IgD-negative memory B cell (primary cell): ENCODE results near the gene BIRC3. TPM values are rescaled to one million over a fixed set of nuclear protein-coding genes. Genes with fewer than 3 reads are reported as not detected.
A peak's percentile ranks its signal among the peaks of the same experiment; 100 is the strongest.

Experiments
- H3K27ac Mint-ChIP-seq, 3 donors: one replicate each; pipeline ENCODE4 v1.8.0; 2020 to 2022; ENCODE audit warnings: mild to moderate bottlenecking in 3 of 3, mixed read lengths in 3 of 3, moderate library complexity in 1 of 3
- H3K27me3 Mint-ChIP-seq: one replicate; pipeline ENCODE4 v1.8.0; 2021; ENCODE audit warnings: mixed read lengths
- H3K36me3 Mint-ChIP-seq: one replicate; pipeline ENCODE4 v1.8.0; 2020; ENCODE audit warnings: mild to moderate bottlenecking, mixed read lengths
- H3K4me1 Mint-ChIP-seq, 3 donors: one replicate each; pipeline ENCODE4 v1.8.0; 2020 to 2022; ENCODE audit warnings: mixed read lengths in 3 of 3, mild to moderate bottlenecking in 1 of 3
- H3K4me3 Mint-ChIP-seq, 4 donors: one replicate each; pipeline ENCODE4 v1.8.0; 2020 to 2022; ENCODE audit warnings: mild to moderate bottlenecking in 4 of 4, mixed read lengths in 4 of 4, moderate library complexity in 3 of 4
- H3K9me3 Mint-ChIP-seq, 3 donors: one replicate each; pipeline ENCODE4 v1.8.0; 2020 to 2021; ENCODE audit warnings: mixed read lengths in 3 of 3, mild to moderate bottlenecking in 1 of 3
- polyA plus RNA-seq: library from polyadenylated mRNA; unstranded; fragments of 300-500 nt; fragmentation: Illumina TruSeq; gene quantifications from one replicate; pipeline ENCODE4 v1.2.3, GENCODE V29; 2021

BIRC3 gene
- polyA plus RNA-seq, 1 donor from 2014 or later = 158 TPM

DNA sequence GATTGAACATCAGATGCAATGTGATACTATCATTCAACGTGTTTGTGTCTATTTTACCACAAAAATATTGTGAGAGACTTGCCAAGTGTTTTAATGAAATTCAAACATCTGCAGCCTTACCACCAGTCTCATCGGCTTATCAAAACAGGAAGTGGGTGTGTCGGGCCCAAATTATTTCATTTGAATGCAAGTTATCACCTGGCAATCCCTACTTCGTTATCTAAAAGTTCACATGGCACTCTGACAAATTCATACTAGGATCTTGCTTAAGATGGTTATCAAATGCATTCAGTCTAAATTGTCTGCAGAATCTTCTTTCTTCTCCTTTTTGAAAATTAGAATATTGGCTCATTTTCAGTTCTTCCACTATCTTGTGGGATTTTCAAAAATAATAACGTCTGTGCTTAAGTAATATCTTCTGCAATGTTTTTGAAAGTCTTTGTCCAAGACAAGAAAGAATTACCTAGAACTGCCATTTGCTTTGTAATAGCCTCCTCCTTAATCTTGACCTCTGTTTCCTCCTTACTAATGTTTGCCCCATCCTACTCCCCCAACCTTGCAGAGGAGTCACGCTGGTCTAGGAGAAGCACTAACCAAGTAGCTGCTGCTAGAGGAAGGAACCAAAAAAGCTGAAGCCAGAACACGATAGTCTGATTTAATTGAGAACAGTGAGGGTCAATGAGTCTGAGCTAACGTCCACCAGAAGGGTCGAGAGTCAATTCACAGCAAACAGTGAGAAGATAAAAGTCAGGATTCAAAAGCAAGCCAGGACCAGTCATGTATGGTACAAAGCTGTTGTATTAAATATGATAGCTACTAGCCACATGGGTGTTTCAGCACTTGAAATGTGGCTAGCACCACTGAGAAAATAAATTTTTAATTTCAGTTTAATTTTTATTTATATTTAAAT is 10.2 kb upstream of the BIRC3 start:
- Mint-ChIP-seq H3K27ac (peak overlapping the region; percentile 84 to 98 (median 94)), H3K4me1 (peaks cover 29 to 52% (median 36%) of the 10 kb centered on the region in 3 donors), H3K27me3 (no peaks in the 10 kb centered on the region), H3K9me3 (peaks cover 3 to 9% (median 9%) of the 10 kb centered on the region in 3 donors), H3K4me3 (peak overlapping the region; percentile 10 to 83 (median 67)), H3K36me3 (no peaks in the 10 kb centered on the region)

DNA sequence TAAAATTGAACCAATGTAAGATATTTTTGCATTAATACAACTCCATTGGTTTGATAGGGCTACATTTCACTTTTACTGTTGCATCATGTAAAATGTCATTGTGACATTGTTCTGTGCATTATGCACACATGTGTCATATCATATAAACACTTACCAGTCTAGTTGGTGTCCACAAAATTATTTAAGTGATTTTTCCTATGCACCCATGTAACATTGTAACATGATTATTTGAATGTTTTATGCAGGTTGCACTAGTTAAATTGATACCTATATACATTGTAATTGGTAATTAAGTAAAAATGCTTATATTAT is 9.6 kb upstream of the BIRC3 start:
- Mint-ChIP-seq H3K27me3 (no peaks in the 10 kb centered on the region), H3K4me1 (peaks cover 31 to 55% (median 39%) of the 10 kb centered on the region in 3 donors), H3K36me3 (no peaks in the 10 kb centered on the region), H3K9me3 (peaks cover 3 to 9% (median 9%) of the 10 kb centered on the region in 3 donors), H3K27ac (peak overlapping the region in 2 of 3 donors; percentile 84 to 94), H3K4me3 (no peak overlapping the region)

DNA sequence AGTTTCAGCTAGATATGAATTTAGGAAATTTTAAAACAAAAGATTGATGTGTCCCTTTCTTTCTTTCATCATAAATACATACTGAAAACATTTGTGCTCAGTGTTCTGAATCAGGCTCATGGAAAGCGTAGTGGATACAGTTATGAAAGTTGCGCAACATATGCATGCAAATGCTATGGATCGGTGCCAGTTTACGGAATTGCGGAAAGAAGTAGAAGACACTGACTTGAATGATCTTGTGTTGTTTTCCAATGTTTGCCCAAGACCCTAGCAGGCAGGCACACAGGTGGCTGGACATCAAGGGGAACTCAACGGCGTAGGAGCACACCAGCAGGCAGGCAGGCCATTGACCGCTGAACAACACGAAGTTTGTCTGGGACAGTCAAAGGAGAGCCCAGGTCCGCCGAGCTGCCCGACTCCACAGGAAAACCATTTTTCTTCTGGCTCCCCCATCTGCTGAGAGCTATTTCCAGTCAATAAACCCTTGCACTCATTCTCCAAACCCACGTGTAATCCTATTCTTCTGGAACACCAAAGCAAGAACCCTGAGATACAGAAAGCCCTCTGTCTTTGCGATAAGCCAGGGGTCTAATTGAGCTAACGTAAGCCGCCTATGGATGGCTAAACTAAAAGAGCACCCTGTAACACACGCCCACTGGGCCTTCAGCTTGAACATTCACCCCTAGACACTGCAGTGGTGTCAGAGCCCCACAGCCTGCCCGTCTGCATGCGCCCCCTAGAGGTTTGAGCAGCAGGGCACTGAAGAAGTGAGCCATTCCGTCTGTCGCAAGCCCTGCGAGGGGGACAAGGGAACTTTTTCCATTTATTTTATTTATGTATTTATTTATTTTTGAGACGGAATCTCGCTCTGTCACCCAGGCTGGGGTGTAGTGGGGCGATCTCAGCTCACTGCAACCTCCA is 7.4 kb upstream of the BIRC3 start:
- H3K4me1 Mint-ChIP-seq = peaks cover 39 to 53% (median 45%) of the 10 kb centered on the region in 3 donors
- peaks cover 0 to 4% (median 0%) of the 10 kb centered on the region in 3 donors for H3K9me3 Mint-ChIP-seq
- H3K4me3 Mint-ChIP-seq = peak overlapping the region in 1 of 4 donors; percentile 54
- no peak overlapping the region for H3K27ac Mint-ChIP-seq
- H3K36me3 Mint-ChIP-seq = no peaks in the 10 kb centered on the region
- no peaks in the 10 kb centered on the region for H3K27me3 Mint-ChIP-seq

DNA sequence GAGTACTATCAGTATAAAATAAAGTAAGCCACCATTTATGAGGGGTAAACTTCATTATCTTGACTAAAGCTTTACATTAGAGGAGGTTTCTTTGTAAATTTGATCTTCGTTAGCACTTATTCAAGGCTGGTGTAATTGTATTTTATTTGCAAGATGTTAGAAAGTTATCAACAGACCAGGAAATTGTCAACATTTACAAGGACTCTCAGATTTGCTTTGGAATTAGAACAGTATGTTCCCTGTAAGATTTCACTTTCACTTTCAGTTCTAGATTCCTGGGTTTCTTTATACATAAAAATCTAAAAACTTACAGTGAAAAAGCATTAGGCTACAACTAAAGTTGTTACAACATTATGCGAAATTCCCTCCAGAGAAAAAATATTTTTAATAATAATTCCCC is 4.6 kb upstream of the BIRC3 start:
- Mint-ChIP-seq H3K27ac (peak overlapping the region; percentile 90 to 100 (median 100)), H3K4me3 (peak overlapping the region in 1 of 4 donors; percentile 52), H3K4me1 (peaks cover 28 to 47% (median 30%) of the 10 kb centered on the region in 3 donors), H3K36me3 (no peaks in the 10 kb centered on the region), H3K27me3 (no peaks in the 10 kb centered on the region), H3K9me3 (peaks cover 0 to 3% (median 2%) of the 10 kb centered on the region in 3 donors)

DNA sequence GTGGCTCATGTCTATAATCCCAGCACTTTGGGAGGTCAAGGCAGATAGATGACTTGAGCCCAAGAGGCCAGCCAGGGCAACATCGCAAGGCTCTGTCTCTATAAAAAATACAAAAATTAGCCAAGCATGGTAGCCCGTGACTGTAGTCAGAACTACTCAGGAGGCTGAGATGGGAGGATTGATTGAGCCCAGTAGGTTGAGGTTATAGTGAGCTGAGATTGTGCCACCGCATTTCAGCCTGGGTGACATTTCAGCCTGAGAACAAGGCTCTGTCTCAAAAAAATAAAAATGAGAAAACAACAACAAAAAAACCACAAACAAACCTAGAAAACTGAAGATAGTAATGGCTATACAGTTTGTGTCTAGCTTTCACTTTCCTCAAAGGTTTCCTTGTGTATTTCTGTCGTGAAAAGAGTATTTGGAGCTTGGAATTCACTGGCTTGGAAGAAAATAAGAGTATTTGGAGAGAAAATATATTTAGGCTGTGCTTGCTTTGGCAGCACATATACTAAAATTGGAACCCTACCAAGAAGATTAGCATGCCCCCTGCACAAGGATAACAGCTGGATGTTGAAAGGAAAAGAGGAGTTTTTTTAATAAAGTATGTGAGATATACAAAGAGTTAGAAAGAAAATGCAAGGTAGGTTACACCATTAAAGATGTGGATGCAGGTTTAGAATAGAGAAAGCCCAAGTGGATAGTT is 3.9 kb upstream of the BIRC3 start:
- Mint-ChIP-seq H3K9me3 (peaks cover 0 to 3% (median 2%) of the 10 kb centered on the region in 3 donors), H3K4me1 (peaks cover 28 to 45% (median 29%) of the 10 kb centered on the region in 3 donors), H3K4me3 (peak overlapping the region; percentile 62 to 86 (median 70)), H3K36me3 (no peaks in the 10 kb centered on the region), H3K27me3 (no peaks in the 10 kb centered on the region), H3K27ac (peak overlapping the region; percentile 90 to 100 (median 100))

DNA sequence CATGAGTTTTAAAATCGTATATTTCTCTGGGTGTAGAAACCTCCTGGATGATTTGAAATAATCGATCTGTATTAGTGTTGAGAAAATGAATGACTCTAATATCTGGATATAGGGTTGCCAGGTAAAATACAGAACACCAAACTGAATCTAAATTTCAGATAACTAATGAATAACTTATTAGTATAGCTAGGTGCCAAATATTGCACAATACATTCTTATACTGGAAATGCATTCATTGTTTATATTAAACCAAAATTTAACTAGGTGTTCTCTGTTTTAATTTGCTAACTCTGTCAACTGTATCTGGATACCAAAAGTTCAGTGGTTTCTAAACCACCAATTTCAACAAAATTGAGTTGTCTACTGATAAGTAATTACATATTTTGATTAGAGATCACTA is 2.5 kb upstream of the BIRC3 start:
- Mint-ChIP-seq H3K27ac (peak overlapping the region; percentile 92 to 100 (median 100)), H3K36me3 (peaks cover 6% of the 10 kb centered on the region), H3K9me3 (peaks cover 0 to 2% (median 0%) of the 10 kb centered on the region in 3 donors), H3K4me3 (peak overlapping the region in 1 of 4 donors; percentile 87), H3K27me3 (no peaks in the 10 kb centered on the region), H3K4me1 (peaks cover 26 to 40% (median 28%) of the 10 kb centered on the region in 3 donors)

DNA sequence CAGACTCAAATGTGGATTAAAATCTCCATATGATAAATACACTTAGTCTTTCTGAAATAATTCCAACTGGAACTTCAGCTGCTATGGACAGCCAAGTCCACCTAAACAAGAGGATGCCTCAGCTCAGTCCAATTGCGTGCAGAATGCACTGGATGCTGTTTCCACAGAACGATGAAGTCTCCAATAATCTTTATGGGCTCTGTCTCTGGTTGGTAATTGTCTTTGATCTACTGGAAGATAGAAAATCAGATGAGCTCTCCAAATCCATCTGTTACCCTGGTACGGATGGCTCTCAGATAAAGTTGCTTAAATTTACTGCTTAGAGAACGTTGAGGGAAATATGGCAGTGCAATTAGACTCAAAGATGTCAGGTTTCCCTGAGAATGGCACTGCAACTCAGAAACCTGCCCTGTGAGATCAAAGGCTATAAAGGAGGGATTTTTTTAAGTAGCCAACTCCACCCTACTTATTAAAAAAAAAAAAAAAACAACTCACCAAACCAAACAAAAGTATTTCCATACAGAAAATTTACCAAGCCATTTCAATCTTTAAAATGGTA is 859 bp upstream of the BIRC3 start:
- no peaks in the 10 kb centered on the region for H3K27me3 Mint-ChIP-seq
- peaks cover 24 to 41% (median 32%) of the 10 kb centered on the region in 3 donors for H3K4me1 Mint-ChIP-seq
- H3K9me3 Mint-ChIP-seq = peaks cover 0 to 2% (median 0%) of the 10 kb centered on the region in 3 donors
- H3K36me3 Mint-ChIP-seq = peaks cover 6% of the 10 kb centered on the region
- peak overlapping the region; percentile 92 to 100 (median 100) for H3K27ac Mint-ChIP-seq
- H3K4me3 Mint-ChIP-seq = peak overlapping the region; percentile 87 to 97 (median 93)

DNA sequence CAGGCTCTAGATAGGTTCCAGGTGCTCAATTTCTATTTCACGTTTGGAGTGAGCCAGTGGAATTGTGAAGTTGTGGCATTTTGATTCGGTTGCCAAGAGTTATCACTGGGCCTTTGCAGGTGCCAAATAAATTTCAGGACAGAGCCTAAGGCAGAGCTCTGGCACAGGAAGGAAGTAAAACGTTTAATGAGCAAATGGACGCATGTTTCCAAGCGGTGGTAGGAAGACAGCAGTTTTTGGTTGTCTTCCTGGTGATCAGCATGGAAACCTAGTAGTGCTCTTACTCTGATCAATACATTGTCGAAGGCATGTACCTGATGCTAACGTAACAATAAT is 452 bp downstream of the BIRC3 start:
- H3K9me3 Mint-ChIP-seq = peaks cover 0 to 2% (median 0%) of the 10 kb centered on the region in 3 donors
- H3K4me1 Mint-ChIP-seq = peaks cover 27 to 44% (median 40%) of the 10 kb centered on the region in 3 donors
- H3K27ac Mint-ChIP-seq = peak overlapping the region; percentile 92 to 100 (median 100)
- H3K4me3 Mint-ChIP-seq = peak overlapping the region; percentile 87 to 97 (median 93)
- H3K27me3 Mint-ChIP-seq = no peaks in the 10 kb centered on the region
- H3K36me3 Mint-ChIP-seq = peaks cover 8% of the 10 kb centered on the region

DNA sequence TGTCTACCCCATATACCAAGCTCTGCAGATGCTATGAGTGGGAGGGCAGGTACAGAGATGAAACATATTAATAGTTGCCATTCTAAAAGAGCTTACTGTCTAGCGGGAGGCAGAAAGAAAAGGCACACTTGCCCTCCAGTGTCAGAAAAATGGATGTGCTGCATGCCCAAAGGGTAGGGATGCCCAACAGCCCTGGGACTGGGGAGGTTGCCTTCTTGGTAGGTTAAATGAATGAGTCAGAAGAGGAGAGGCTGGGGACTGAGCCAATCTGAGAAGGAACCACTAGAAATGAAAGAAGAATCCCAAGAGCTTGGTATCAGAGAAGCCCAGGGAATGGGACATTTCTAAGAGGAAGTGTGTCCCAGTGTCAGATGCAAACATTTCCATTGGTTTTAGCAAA is 1.2 kb downstream of the BIRC3 start:
- peaks cover 8% of the 10 kb centered on the region for H3K36me3 Mint-ChIP-seq
- no peaks in the 10 kb centered on the region for H3K27me3 Mint-ChIP-seq
- peaks cover 0 to 2% (median 0%) of the 10 kb centered on the region in 3 donors for H3K9me3 Mint-ChIP-seq
- peak overlapping the region; percentile 92 to 100 (median 100) for H3K27ac Mint-ChIP-seq
- H3K4me3 Mint-ChIP-seq = peak overlapping the region; percentile 87 to 97 (median 93)
- peaks cover 26 to 42% (median 38%) of the 10 kb centered on the region in 3 donors for H3K4me1 Mint-ChIP-seq

DNA sequence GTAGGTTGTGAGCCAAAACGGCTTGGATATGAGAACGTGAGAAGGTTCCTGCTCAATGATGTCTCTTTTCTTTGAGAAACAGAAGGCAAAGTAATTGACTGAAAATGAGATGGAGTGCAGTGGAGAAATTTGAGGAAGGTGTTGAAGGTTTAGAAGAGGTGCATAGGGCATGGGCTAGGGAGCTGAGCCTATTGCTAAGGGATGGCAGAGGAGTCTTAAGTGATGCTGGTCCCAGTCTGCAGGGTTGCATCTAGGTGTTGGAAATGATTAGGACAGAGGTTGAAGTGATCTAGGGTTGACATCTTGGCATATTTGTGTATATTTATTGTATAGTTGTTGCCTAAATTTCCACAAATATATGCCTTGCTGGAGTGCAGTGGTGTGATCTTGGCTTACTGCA is 2.3 kb downstream of the BIRC3 start:
- Mint-ChIP-seq H3K4me1 (peaks cover 22 to 42% (median 34%) of the 10 kb centered on the region in 3 donors), H3K27ac (peak overlapping the region; percentile 92 to 100 (median 96)), H3K27me3 (no peaks in the 10 kb centered on the region), H3K36me3 (peaks cover 8% of the 10 kb centered on the region), H3K9me3 (peaks cover 0 to 2% (median 0%) of the 10 kb centered on the region in 3 donors), H3K4me3 (peak overlapping the region; percentile 87 to 97 (median 93))

DNA sequence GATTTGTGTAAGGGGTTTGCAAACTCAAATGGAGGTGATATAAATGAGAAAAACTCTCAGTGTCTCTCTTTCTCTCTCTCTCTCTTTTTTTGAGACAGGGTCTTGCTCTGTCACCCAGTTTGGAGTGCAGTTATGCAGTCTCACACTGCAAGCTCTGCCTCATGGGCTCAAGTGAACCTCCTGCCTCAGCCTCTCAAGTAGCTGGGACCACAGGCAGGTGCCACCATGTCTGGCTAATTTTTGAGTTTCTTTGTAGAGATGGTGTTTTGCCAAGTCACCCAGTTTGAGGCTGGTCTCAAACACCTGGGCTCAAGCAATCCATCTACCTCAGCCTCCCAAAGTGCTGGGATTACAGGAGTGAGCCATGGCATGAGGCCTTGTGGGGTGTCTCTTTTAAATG is 2.9 kb downstream of the BIRC3 start:
- H3K9me3 Mint-ChIP-seq = peaks cover 0 to 2% (median 0%) of the 10 kb centered on the region in 3 donors
- peak overlapping the region; percentile 87 to 97 (median 93) for H3K4me3 Mint-ChIP-seq
- peaks cover 8% of the 10 kb centered on the region for H3K36me3 Mint-ChIP-seq
- no peaks in the 10 kb centered on the region for H3K27me3 Mint-ChIP-seq
- peaks cover 24 to 43% (median 35%) of the 10 kb centered on the region in 3 donors for H3K4me1 Mint-ChIP-seq
- peak overlapping the region; percentile 91 to 100 (median 92) for H3K27ac Mint-ChIP-seq

DNA sequence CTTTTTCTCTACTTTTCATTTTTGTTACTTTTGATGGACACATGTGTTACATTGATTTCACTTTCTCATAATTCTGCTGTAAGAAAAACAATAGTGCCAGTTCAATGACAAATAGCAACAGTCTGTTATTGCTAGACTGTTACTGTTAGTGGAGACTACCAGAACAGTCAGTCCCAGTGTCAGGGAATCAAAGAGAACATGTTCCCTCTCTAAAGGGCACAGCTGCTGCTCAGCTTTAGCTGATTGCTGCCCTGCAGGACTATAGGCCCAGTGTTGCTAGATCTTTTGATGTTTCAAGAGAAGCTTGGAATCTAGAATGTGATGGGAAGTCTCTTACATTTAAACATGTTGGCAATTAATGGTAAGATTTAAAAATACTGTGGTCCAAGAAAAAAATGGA is 3.4 kb downstream of the BIRC3 start:
- peaks cover 8% of the 10 kb centered on the region for H3K36me3 Mint-ChIP-seq
- H3K4me1 Mint-ChIP-seq = peaks cover 24 to 42% (median 35%) of the 10 kb centered on the region in 3 donors
- H3K4me3 Mint-ChIP-seq = peak overlapping the region; percentile 87 to 97 (median 93)

DNA sequence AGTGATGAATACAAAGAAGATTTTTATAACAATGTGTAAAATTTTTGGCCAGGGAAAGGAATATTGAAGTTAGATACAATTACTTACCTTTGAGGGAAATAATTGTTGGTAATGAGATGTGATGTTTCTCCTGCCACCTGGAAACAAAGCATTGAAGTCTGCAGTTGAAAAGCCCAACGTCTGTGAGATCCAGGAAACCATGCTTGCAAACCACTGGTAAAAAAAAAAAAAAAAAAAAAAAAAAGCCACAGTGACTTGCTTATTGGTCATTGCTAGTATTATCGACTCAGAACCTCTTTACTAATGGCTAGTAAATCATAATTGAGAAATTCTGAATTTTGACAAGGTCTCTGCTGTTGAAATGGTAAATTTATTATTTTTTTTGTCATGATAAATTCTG is 5.3 kb downstream of the BIRC3 start:
- peaks cover 8% of the 10 kb centered on the region for H3K36me3 Mint-ChIP-seq
- peak overlapping the region; percentile 51 to 100 (median 82) for H3K27ac Mint-ChIP-seq
- no peaks in the 10 kb centered on the region for H3K9me3 Mint-ChIP-seq
- no peaks in the 10 kb centered on the region for H3K27me3 Mint-ChIP-seq
- peak overlapping the region; percentile 71 to 95 (median 84) for H3K4me3 Mint-ChIP-seq
- peaks cover 17 to 36% (median 35%) of the 10 kb centered on the region in 3 donors for H3K4me1 Mint-ChIP-seq

More for the DNA sequence above, 3.4 kb downstream of the BIRC3 start:
- H3K27me3 Mint-ChIP-seq = no peaks in the 10 kb centered on the region
- peaks cover 0 to 2% (median 0%) of the 10 kb centered on the region in 3 donors for H3K9me3 Mint-ChIP-seq
- H3K27ac Mint-ChIP-seq = peak overlapping the region; percentile 91 to 100 (median 92)
